Kidney epithelial cell (primary cell): ENCODE results near the gene LHX2. TPM values are rescaled to one million over a fixed set of nuclear protein-coding genes. Genes with fewer than 3 reads are reported as not detected.

Experiments used
- DNase-seq: peaks from one replicate; pipeline ENCODE4 v3.0.0-alpha.2; 2010; ENCODE audit warnings: low read depth
- H3K27me3 ChIP-seq: 2 replicates; pipeline ENCODE4 v1.6.0; 2011; ENCODE audit warnings: low read length; ENCODE audit not compliant: control insufficient read depth, insufficient read depth
- H3K36me3 ChIP-seq: 2 replicates; pipeline ENCODE4 v1.5.1; 2011; ENCODE audit warnings: low read length; ENCODE audit not compliant: control insufficient read depth, insufficient read depth
- H3K4me3 ChIP-seq: 2 replicates; pipeline ENCODE4 v1.5.1; 2011; ENCODE audit warnings: low read depth, mild to moderate bottlenecking, control low read depth, low read length
- CTCF ChIP-seq: IDR thresholded peaks from 2 replicates; pipeline ENCODE4 v1.5.1; 2011; ENCODE audit warnings: mild to moderate bottlenecking, moderate library complexity, low read length, control low read depth, inconsistent platforms; ENCODE audit not compliant: insufficient read depth, poor library complexity, severe bottlenecking
- total RNA-seq: library from RNA; depleted of rRNA; stranded (reverse); fragments of >200 nt; gene quantifications from 2 replicates; pipeline ENCODE4 v1.2.3, GENCODE V29; 2015

The LHX2 gene
- total RNA-seq, 1 donor from 2014 or later: not detected

GRCh38 chr9:124014211-124014955, 2.8 kb downstream of the LHX2 start:
- H3K27me3 ChIP-seq: peaks cover 99% of the 10 kb centered on the region
- TF ChIP-seq CTCF: no peak
- no peaks in the 10 kb centered on the region for H3K36me3 ChIP-seq
- H3K4me3 ChIP-seq: no peak overlapping the region
- no peak for DNase-seq

GRCh38 chr9:124014956-124015660, 3.5 kb downstream of the LHX2 start:
- Histone ChIP-seq H3K4me3 (no peak overlapping the region), H3K27me3 (peaks cover 97% of the 10 kb centered on the region), H3K36me3 (no peaks in the 10 kb centered on the region)
- no peak for TF ChIP-seq CTCF
- no peak for DNase-seq

- no peak for TF ChIP-seq CTCF
- no peak overlapping the region for H3K4me3 ChIP-seq
- H3K36me3 ChIP-seq: no peaks in the 10 kb centered on the region
- H3K27me3 ChIP-seq: peaks cover 97% of the 10 kb centered on the region
- DNase-seq: no peak
Observed at GRCh38 chr9:124015661-124016131, 4.1 kb downstream of the LHX2 start.

GRCh38 chr9:124016175-124017050, 4.8 kb downstream of the LHX2 start:
- TF ChIP-seq CTCF: no peak
- H3K36me3 ChIP-seq: no peaks in the 10 kb centered on the region
- no peak for DNase-seq
- H3K27me3 ChIP-seq: peaks cover 97% of the 10 kb centered on the region
- no peak overlapping the region for H3K4me3 ChIP-seq

GRCh38 chr9:124017051-124017928, 5.7 kb downstream of the LHX2 start:
- DNase-seq: no peak
- TF ChIP-seq CTCF: no peak
- peaks cover 97% of the 10 kb centered on the region for H3K27me3 ChIP-seq
- no peak overlapping the region for H3K4me3 ChIP-seq
- no peaks in the 10 kb centered on the region for H3K36me3 ChIP-seq
